LNCaP clone FGC (cell line): ENCODE results near the gene CFD.
"Not testable (repeated sequence)": the region's sequence is repeated elsewhere in the genome, so short reads cannot be mapped to it uniquely, and the experiment has no call there.

Source experiments
- DNase-seq: peaks from one replicate; pipeline ENCODE4 v3.0.0-alpha.2; 2011; ENCODE audit warnings: low read depth
- H3K4me3 ChIP-seq: 2 replicates; pipeline ENCODE4 v1.5.1; 2011; ENCODE audit warnings: mild to moderate bottlenecking, low read depth, low read length, control low read depth
- CTCF ChIP-seq: IDR thresholded peaks from 2 replicates; pipeline ENCODE4 v1.5.1; 2012; ENCODE audit warnings: mild to moderate bottlenecking; ENCODE audit not compliant: control insufficient read depth, insufficient read depth; ENCODE audit errors: extremely low read depth

The CFD gene

GRCh38 chr19:850221-850978, 9.1 kb upstream of the CFD start:
- H3K4me3 ChIP-seq, result no peak overlapping the region
- no peak for TF ChIP-seq CTCF
- DNase-seq, result peak; percentile 63

GRCh38 chr19:850979-851335, 8.5 kb upstream of the CFD start:
- no peak overlapping the region for H3K4me3 ChIP-seq
- TF ChIP-seq CTCF, result no peak
- no peak for DNase-seq

GRCh38 chr19:852136-853013, 7.1 kb upstream of the CFD start, which contains the start of gene ELANE:
TSS of gene ELANE (plus strand) at chr19:852303. CDS start at chr19:852329, 26 bp downstream.
- no peak for TF ChIP-seq CTCF
- no peak within 1 kb of the TSS for H3K4me3 ChIP-seq
- DNase-seq, result no peak

GRCh38 chr19:853014-853585, 6.4 kb upstream of the CFD start:
- no peak for TF ChIP-seq CTCF
- no peak for DNase-seq
- no peak overlapping the region for H3K4me3 ChIP-seq

- DNase-seq, H3K4me3 ChIP-seq: not testable (repeated sequence)
These were observed 5.7 kb upstream of the CFD start for GRCh38 chr19:853614-854220.

GRCh38 chr19:854549-854948, 4.9 kb upstream of the CFD start:
- DNase-seq, result no peak
- H3K4me3 ChIP-seq, result no peak overlapping the region
- no peak for TF ChIP-seq CTCF

GRCh38 chr19:855142-855541, 4.3 kb upstream of the CFD start:
- no peak overlapping the region for H3K4me3 ChIP-seq
- DNase-seq, result no peak
- TF ChIP-seq CTCF, result no peak
